H1 (cell line): ENCODE measurements around the gene CCDC120. TPM values are rescaled to one million over a fixed set of nuclear protein-coding genes. Genes with fewer than 3 reads are reported as not detected.

Experiments
- CTCF ChIA-PET: fragments of 300-600 bp; sonication (Branson Sonifier 250); formaldehyde crosslinking; loops from one replicate; lab custom pipeline; 2021; ENCODE audit not compliant: partially characterized antibody; lab: Charles Lee
- POLR2A ChIA-PET: fragments of 300-600 bp; sonication (Branson Sonifier 250); formaldehyde crosslinking; loops from one replicate; lab custom pipeline; 2021; ENCODE audit warnings: inconsistent platforms; ENCODE audit not compliant: partially characterized antibody; lab: Charles Lee
- DNase-seq, 2 experiments: peaks; one replicate each; pipeline versions ENCODE4 v3.0.0 to v3.0.0-alpha.2; 2010 to 2022; ENCODE audit warnings: low spot score in 2 of 2, low read depth in 1 of 2, mixed read lengths in 1 of 2
- FAIRE-seq: peaks from 2 replicates; lab custom pipeline; 2011; peaks lifted over from hg19 to GRCh38; lab: Jason Lieb, UNC
- H2AFZ ChIP-seq: 2 replicates; pipeline ENCODE4 v1.8.1; 2012; ENCODE audit warnings: low read length, inconsistent platforms
- H2AK5ac ChIP-seq: 2 replicates; pipeline ENCODE4 v1.6.1; 2013; ENCODE audit warnings: low read depth, low read length
- H2BK120ac ChIP-seq: replicated peaks from 2 replicates; pipeline ENCODE3; 2013; ENCODE audit warnings: low read depth, low read length, inconsistent platforms
- H2BK12ac ChIP-seq: 2 replicates; pipeline ENCODE4 v1.6.1; 2013; ENCODE audit warnings: low read depth, low read length
- H2BK15ac ChIP-seq: 2 replicates; pipeline ENCODE4 v1.6.1; 2013; ENCODE audit warnings: low read length
- H2BK20ac ChIP-seq: 2 replicates; pipeline ENCODE4 v1.6.1; 2013; ENCODE audit warnings: low read length
- H2BK5ac ChIP-seq: 2 replicates; pipeline ENCODE4 v1.6.1; 2013; ENCODE audit warnings: low read depth, low read length
- H3K14ac ChIP-seq: 2 replicates; pipeline ENCODE4 v1.6.1; 2013; ENCODE audit warnings: inconsistent platforms; ENCODE audit not compliant: insufficient read length
- H3K18ac ChIP-seq: 2 replicates; pipeline ENCODE4 v1.6.1; 2013; ENCODE audit warnings: low read length; ENCODE audit errors: extremely low read depth
- H3K23ac ChIP-seq: 2 replicates; pipeline ENCODE4 v1.6.1; 2013; ENCODE audit warnings: inconsistent platforms; ENCODE audit not compliant: insufficient read length
- H3K23me2 ChIP-seq: 2 replicates; pipeline ENCODE4 v1.6.1; 2013; ENCODE audit warnings: low read depth, low read length
- H3K27ac ChIP-seq: 2 replicates; pipeline ENCODE4 v1.6.1; 2011; ENCODE audit warnings: low read depth, low read length, inconsistent platforms
- H3K27me3 ChIP-seq, 4 experiments: replicated peaks in 1 of 4; 1 replicate in 1 of 4; 2 replicates in 3 of 4; pipeline versions ENCODE4 v1.6.1 to v1.8.1; 2011 to 2013; ENCODE audit warnings: low read length in 3 of 4, mild to moderate bottlenecking in 3 of 4, inconsistent platforms in 2 of 4, mixed read lengths in 2 of 4, moderate library complexity in 1 of 4; ENCODE audit not compliant: control insufficient read depth in 3 of 4, insufficient read depth in 3 of 4; ENCODE audit errors: extremely low read depth in 1 of 4
- H3K36me3 ChIP-seq, 4 experiments: 2 replicates each; pipeline versions ENCODE4 v1.6.1 to v1.8.1; 2011 to 2013; ENCODE audit warnings: mild to moderate bottlenecking in 4 of 4, low read length in 3 of 4, moderate library complexity in 2 of 4, control low read depth in 1 of 4, inconsistent platforms in 1 of 4; ENCODE audit not compliant: insufficient read depth in 4 of 4, control insufficient read depth in 2 of 4
- H3K4ac ChIP-seq: replicated peaks from 2 replicates; pipeline ENCODE3; 2013; ENCODE audit warnings: low read length, low read depth, mixed read lengths, inconsistent platforms; ENCODE audit not compliant: insufficient read length
- H3K4me1 ChIP-seq, 4 experiments: replicated peaks in 1 of 4; 1 replicate in 1 of 4; 2 replicates in 3 of 4; pipeline versions ENCODE4 v1.6.1 to v1.8.1; 2011 to 2013; ENCODE audit warnings: low read length in 3 of 4, inconsistent platforms in 2 of 4, mixed read lengths in 1 of 4; ENCODE audit not compliant: insufficient read depth in 4 of 4, control insufficient read depth in 3 of 4
- H3K4me2 ChIP-seq, 2 experiments: 2 replicates each; pipeline versions ENCODE4 v1.6.1 to v1.8.1; 2011 to 2013; ENCODE audit warnings: low read depth in 2 of 2, low read length in 2 of 2, control low read depth in 1 of 2, inconsistent platforms in 1 of 2, mild to moderate bottlenecking in 1 of 2; ENCODE audit not compliant: insufficient read depth in 1 of 2
- H3K4me3 ChIP-seq, 4 experiments: fragments of 200-600, 300-600 bp in 1 of 4; sonication (generic), shearing (Covaris generic), sonication (Bioruptor Twin) in 1 of 4; 2 replicates each; pipeline versions ENCODE4 v1.5.1 to v1.8.1; 2011 to 2016; ENCODE audit warnings: low read length in 4 of 4, low read depth in 3 of 4, control low read depth in 2 of 4, inconsistent platforms in 2 of 4, mild to moderate bottlenecking in 2 of 4, mixed read lengths in 1 of 4, moderate library complexity in 1 of 4; ENCODE audit not compliant: insufficient read depth in 2 of 4; ENCODE audit errors: extremely low read depth in 1 of 4
- H3K56ac ChIP-seq: replicated peaks from 2 replicates; pipeline ENCODE3; 2013; ENCODE audit warnings: low read depth, mild to moderate bottlenecking, mixed read lengths, low read length, inconsistent platforms; ENCODE audit not compliant: insufficient read length
- H3K79me1 ChIP-seq: 2 replicates; pipeline ENCODE4 v1.6.1; 2013; ENCODE audit warnings: low read depth, low read length, control low read depth
- H3K79me2 ChIP-seq, 2 experiments: 2 replicates each; pipeline versions ENCODE4 v1.6.1 to v1.8.1; 2012 to 2013; ENCODE audit warnings: low read length in 2 of 2, mild to moderate bottlenecking in 2 of 2, inconsistent platforms in 1 of 2; ENCODE audit not compliant: insufficient read depth in 2 of 2, control insufficient read depth in 1 of 2
- H3K9ac ChIP-seq, 4 experiments: replicated peaks in 1 of 4; 1 replicate in 1 of 4; 2 replicates in 3 of 4; pipeline versions ENCODE4 v1.6.1 to v1.8.1; 2011 to 2013; ENCODE audit warnings: low read depth in 3 of 4, low read length in 3 of 4, control low read depth in 2 of 4, mild to moderate bottlenecking in 2 of 4, moderate library complexity in 2 of 4, inconsistent platforms in 1 of 4; ENCODE audit errors: extremely low read depth in 1 of 4
- H3K9me3 ChIP-seq, 2 experiments: 2 replicates each; pipeline versions ENCODE4 v1.6.1 to v1.8.1; 2012 to 2013; ENCODE audit warnings: mild to moderate bottlenecking in 2 of 2, moderate library complexity in 2 of 2, control low read depth in 1 of 2, inconsistent platforms in 1 of 2, low read depth in 1 of 2, low read length in 1 of 2, mixed read lengths in 1 of 2; ENCODE audit not compliant: insufficient read depth in 2 of 2
- H4K20me1 ChIP-seq, 2 experiments: replicated peaks in 1 of 2; 2 replicates each; pipeline versions ENCODE3 to v1.8.1; 2011 to 2013; ENCODE audit warnings: inconsistent platforms in 2 of 2, low read length in 2 of 2, mild to moderate bottlenecking in 1 of 2; ENCODE audit not compliant: insufficient read depth in 2 of 2, control insufficient read depth in 1 of 2
- H4K5ac ChIP-seq: 2 replicates; pipeline ENCODE4 v1.6.1; 2013; ENCODE audit warnings: low read length, low read depth, mixed read lengths, inconsistent platforms; ENCODE audit not compliant: insufficient read length
- H4K8ac ChIP-seq: 2 replicates; pipeline ENCODE4 v1.8.0; 2013; ENCODE audit warnings: mild to moderate bottlenecking, moderate library complexity, low read length, inconsistent platforms; ENCODE audit not compliant: insufficient read depth; ENCODE audit errors: extremely low read depth
- H4K91ac ChIP-seq: replicated peaks from 2 replicates; pipeline ENCODE3; 2013; ENCODE audit warnings: low read length, mixed read lengths, inconsistent platforms; ENCODE audit not compliant: insufficient read length
- ATF3 ChIP-seq: IDR thresholded peaks from 2 replicates; pipeline ENCODE4 v1.6.1; 2011; ENCODE audit warnings: low read depth, mild to moderate bottlenecking, low read length; ENCODE audit not compliant: insufficient read depth
- POU5F1 ChIP-seq: IDR thresholded peaks from 2 replicates; pipeline ENCODE4 v1.6.1; 2011; ENCODE audit warnings: low read depth, mild to moderate bottlenecking, low read length, moderate library complexity
- RBBP5 ChIP-seq: IDR thresholded peaks from 2 replicates; pipeline ENCODE4 v1.7.1; 2012; ENCODE audit warnings: low read depth, mild to moderate bottlenecking, inconsistent platforms, low read length, moderate library complexity, borderline replicate concordance
- ZNF274 ChIP-seq: IDR thresholded peaks from 2 replicates; pipeline ENCODE4 v1.7.0; 2012; ENCODE audit warnings: low read length, borderline replicate concordance; ENCODE audit errors: extremely low read depth
- WGBS, 2 experiments: shearing (Covaris generic) in 1 of 2; methylation state at CpG; one replicate each; pipeline versions ENCODE4 v1.1.6 to v1.1.7; 2013 to 2015; ENCODE audit warnings: low lambda C conversion rate in 2 of 2, mixed read lengths in 2 of 2, inconsistent platforms in 1 of 2, low coverage in 1 of 2, missing lambda C conversion rate in 1 of 2; ENCODE audit not compliant: insufficient replicate concordance in 2 of 2, insufficient coverage in 1 of 2, insufficient read length in 1 of 2; ENCODE audit errors: extremely low coverage in 1 of 2, missing lambda C conversion rate in 1 of 2; 5-methylcytosine and 5-hydroxymethylcytosine counted together
- polyA plus RNA-seq, 7 experiments: library from polyadenylated mRNA; depleted of rRNA in 3 of 7; stranded (reverse) in 5 of 7; unstranded in 2 of 7; fragments of >200 nt in 5 of 7; fragments of 200-250 nt in 2 of 7; gene quantifications; 1 replicate in 5 of 7; 2 replicates in 1 of 7; 4 replicates in 1 of 7; pipeline versions ENCODE4 v1.2.1 to v1.2.3, GENCODE V29; 2011 to 2013; ENCODE audit warnings: missing spikeins in 2 of 7, mixed read lengths in 2 of 7
- total RNA-seq: library from RNA; stranded (reverse); fragmentation: NEBNext Ultra II Directional; extraction: Animal tissue kit (Norgen Biotek cat#: 25700); gene quantifications from 2 replicates; pipeline ENCODE4 v1.2.1, GENCODE V29; 2021

The CCDC120 gene
- total and polyA plus RNA-seq, 2 of the 8 experiments (the other 6 are each of a cell fraction or from before 2014, with no cell fraction given), result 4.9 to 11.9 TPM

GRCh38 chrX:49064303-49064702 is 5.5 kb downstream of the CCDC120 start:
- H4K20me1 ChIP-seq, result peaks cover 0 to 1% of the 10 kb centered on the region in 2 experiments
- H3K9ac ChIP-seq, result no peak overlapping the region
- no peak overlapping the region for H2BK20ac ChIP-seq
- H4K91ac ChIP-seq, result no peak overlapping the region
- TF ChIP-seq POU5F1 (no peak), ATF3 (no peak), RBBP5 (no peak), ZNF274 (no peak)
- POLR2A ChIA-PET, result interaction anchor here (1.0 kb wide), 1 partner anchor 111 kb away, joined by 3 read pairs; no protein-coding TSS in a partner anchor
- no peak for DNase-seq
- no peak overlapping the region for H3K23ac ChIP-seq
- H3K56ac ChIP-seq, result no peak overlapping the region
- no peak overlapping the region for H2BK5ac ChIP-seq
- H3K27ac ChIP-seq, result no peak overlapping the region
- no peak overlapping the region for H4K8ac ChIP-seq
- no peak overlapping the region for H2AFZ ChIP-seq
- no peak overlapping the region for H3K18ac ChIP-seq
- H3K27me3 ChIP-seq, result no peaks in the 10 kb centered on the region
- H3K79me1 ChIP-seq, result no peaks in the 10 kb centered on the region
- H3K14ac ChIP-seq, result no peak overlapping the region
- no peak for FAIRE-seq
- H3K79me2 ChIP-seq, result no peaks in the 10 kb centered on the region; a peak in 1 of 4 replicates
- H2AK5ac ChIP-seq, result no peak overlapping the region
- no peak overlapping the region for H3K4me3 ChIP-seq
- H3K4me2 ChIP-seq, result no peak overlapping the region
- H3K9me3 ChIP-seq, result no peaks in the 10 kb centered on the region
- CTCF ChIA-PET, result interaction anchor here (1.0 kb wide), 1 partner anchor 20 kb away, joined by 3 read pairs; no protein-coding TSS in a partner anchor
- no peak overlapping the region for H2BK12ac ChIP-seq
- H3K4me1 ChIP-seq, result peaks cover 0 to 4% (median 0%) of the 10 kb centered on the region in 4 experiments; a peak in 3 of 7 replicates
- no peak overlapping the region for H3K4ac ChIP-seq
- WGBS, 2 experiments, result 85% methylated on average over 11 of the region's 20 CpGs; no CpG with 5 or more reads in 1 of the 2 experiments
- H3K23me2 ChIP-seq, result no peaks in the 10 kb centered on the region
- H2BK15ac ChIP-seq, result no peak overlapping the region
- H4K5ac ChIP-seq, result no peak overlapping the region
- H2BK120ac ChIP-seq, result no peak overlapping the region
- peaks cover 0 to 12% (median 3%) of the 10 kb centered on the region in 4 experiments; a peak in 2 of 8 replicates for H3K36me3 ChIP-seq
